ENCODE measurements around the gene LRRC8E.
"Not testable (repeated sequence)": the region's sequence is repeated elsewhere in the genome, so short reads cannot be mapped to it uniquely, and the experiment has no call there.

The LRRC8E gene

DNA sequence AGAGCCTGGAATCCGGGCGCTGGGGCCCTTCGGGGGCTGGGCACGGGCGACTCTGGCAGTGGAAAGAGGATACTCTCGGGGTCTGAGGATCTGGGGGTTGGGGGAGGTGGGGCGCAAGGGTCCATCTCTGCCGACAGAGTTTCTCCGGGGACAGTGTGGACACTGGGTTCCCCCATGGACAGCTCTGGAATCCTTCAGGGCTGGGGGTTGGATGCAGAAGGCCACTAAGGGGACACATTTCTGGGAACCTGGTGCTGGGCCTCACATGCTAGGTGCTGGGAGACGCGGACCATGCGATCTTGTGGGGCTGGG, 28.6 kb downstream of the LRRC8E start:
- Histone ChIP-seq H3K4me2 (ENCODE audit: low read depth, low read length, poor library complexity, severe bottlenecking) (no peak overlapping the region), H3K4me1 (ENCODE audit: insufficient read depth, low read length, poor library complexity, severe bottlenecking) (peaks cover 12% of the 10 kb centered on the region), H3K36me3 (ENCODE audit: insufficient read depth, low read length) (peaks cover 8% of the 10 kb centered on the region; the same call in 1 of the 2 replicates), H3K9me2 (replicated peaks; ENCODE audit: low read depth, low read length) (no peaks in the 10 kb centered on the region), H3K27me3 (ENCODE audit: insufficient read depth, low read length, poor library complexity, severe bottlenecking) (no peaks in the 10 kb centered on the region), H3K4me3 (ENCODE audit: low read length, poor library complexity, severe bottlenecking) (no peak overlapping the region), H3K9me3 (ENCODE audit: insufficient read depth, low read depth, low read length) (no peaks in the 10 kb centered on the region), H3K79me2 (ENCODE audit: insufficient read depth, low read length) (no peaks in the 10 kb centered on the region), H3K9ac (ENCODE audit: low read depth, low read length, poor library complexity, severe bottlenecking) (no peak overlapping the region), H4K20me1 (ENCODE audit: insufficient read depth, low read length, poor library complexity, severe bottlenecking) (peaks cover 6% of the 10 kb centered on the region), H3F3A (ENCODE audit: low read depth) (no peaks in the 10 kb centered on the region), H2AFZ (ENCODE audit: low read length) (no peak overlapping the region)
- TF ChIP-seq EZH2phosphoT487 (IDR thresholded peaks at IDR 0.05; ENCODE audit: borderline replicate concordance): no peak
- TF ChIP-seq, protein P1, sequence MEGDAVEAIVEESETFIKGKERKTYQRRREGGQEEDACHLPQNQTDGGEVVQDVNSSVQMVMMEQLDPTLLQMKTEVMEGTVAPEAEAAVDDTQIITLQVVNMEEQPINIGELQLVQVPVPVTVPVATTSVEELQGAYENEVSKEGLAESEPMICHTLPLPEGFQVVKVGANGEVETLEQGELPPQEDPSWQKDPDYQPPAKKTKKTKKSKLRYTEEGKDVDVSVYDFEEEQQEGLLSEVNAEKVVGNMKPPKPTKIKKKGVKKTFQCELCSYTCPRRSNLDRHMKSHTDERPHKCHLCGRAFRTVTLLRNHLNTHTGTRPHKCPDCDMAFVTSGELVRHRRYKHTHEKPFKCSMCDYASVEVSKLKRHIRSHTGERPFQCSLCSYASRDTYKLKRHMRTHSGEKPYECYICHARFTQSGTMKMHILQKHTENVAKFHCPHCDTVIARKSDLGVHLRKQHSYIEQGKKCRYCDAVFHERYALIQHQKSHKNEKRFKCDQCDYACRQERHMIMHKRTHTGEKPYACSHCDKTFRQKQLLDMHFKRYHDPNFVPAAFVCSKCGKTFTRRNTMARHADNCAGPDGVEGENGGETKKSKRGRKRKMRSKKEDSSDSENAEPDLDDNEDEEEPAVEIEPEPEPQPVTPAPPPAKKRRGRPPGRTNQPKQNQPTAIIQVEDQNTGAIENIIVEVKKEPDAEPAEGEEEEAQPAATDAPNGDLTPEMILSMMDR (conservative IDR thresholded peaks at IDR 0.05; ENCODE audit: low read length): no peak

GRCh38 chr19:7917267-7918061, 29.2 kb downstream of the LRRC8E start:
- H3K4me1 ChIP-seq (ENCODE audit: insufficient read depth, low read length, poor library complexity, severe bottlenecking): peaks cover 12% of the 10 kb centered on the region
- no peaks in the 10 kb centered on the region for H3K9me3 ChIP-seq (ENCODE audit: insufficient read depth, low read depth, low read length)
- H3K9ac ChIP-seq (ENCODE audit: low read depth, low read length, poor library complexity, severe bottlenecking): no peak overlapping the region
- no peaks in the 10 kb centered on the region for H3F3A ChIP-seq (ENCODE audit: low read depth)
- peaks cover 6% of the 10 kb centered on the region for H4K20me1 ChIP-seq (ENCODE audit: insufficient read depth, low read length, poor library complexity, severe bottlenecking)
- no peaks in the 10 kb centered on the region for H3K9me2 ChIP-seq (replicated peaks; ENCODE audit: low read depth, low read length)
- H3K36me3 ChIP-seq (ENCODE audit: insufficient read depth, low read length): peaks cover 4% of the 10 kb centered on the region; the same call in 1 of the 2 replicates
- no peak overlapping the region for H3K4me3 ChIP-seq (ENCODE audit: low read length, poor library complexity, severe bottlenecking)
- TF ChIP-seq EZH2phosphoT487 (IDR thresholded peaks at IDR 0.05; ENCODE audit: borderline replicate concordance): no peak
- TF ChIP-seq, protein P1 (conservative IDR thresholded peaks at IDR 0.05; ENCODE audit: low read length): no peak
- H2AFZ ChIP-seq (ENCODE audit: low read length): no peak overlapping the region
- H3K4me2 ChIP-seq (ENCODE audit: low read depth, low read length, poor library complexity, severe bottlenecking): no peak overlapping the region
- H3K27me3 ChIP-seq (ENCODE audit: insufficient read depth, low read length, poor library complexity, severe bottlenecking): no peaks in the 10 kb centered on the region
- H3K79me2 ChIP-seq (ENCODE audit: insufficient read depth, low read length): no peaks in the 10 kb centered on the region

GRCh38 chr19:7918062-7918614, 29.8 kb downstream of the LRRC8E start:
- not testable (repeated sequence) for H3K36me3 ChIP-seq (ENCODE audit: insufficient read depth, low read length); H2AFZ ChIP-seq (ENCODE audit: low read length); H3F3A ChIP-seq (ENCODE audit: low read depth); H3K4me3 ChIP-seq (ENCODE audit: low read length, poor library complexity, severe bottlenecking); H3K27me3 ChIP-seq (ENCODE audit: insufficient read depth, low read length, poor library complexity, severe bottlenecking); H3K79me2 ChIP-seq (ENCODE audit: insufficient read depth, low read length); H3K9me2 ChIP-seq (replicated peaks; ENCODE audit: low read depth, low read length); H3K4me2 ChIP-seq (ENCODE audit: low read depth, low read length, poor library complexity, severe bottlenecking); H3K9ac ChIP-seq (ENCODE audit: low read depth, low read length, poor library complexity, severe bottlenecking); H3K9me3 ChIP-seq (ENCODE audit: insufficient read depth, low read depth, low read length); H4K20me1 ChIP-seq (ENCODE audit: insufficient read depth, low read length, poor library complexity, severe bottlenecking)
- H3K4me1 ChIP-seq (ENCODE audit: insufficient read depth, low read length, poor library complexity, severe bottlenecking): peaks cover 12% of the 10 kb centered on the region
